Esophagus (tissue), 2 donors: Measurements from ENCODE around the gene FBN2. TPM values are rescaled to one million over a fixed set of nuclear protein-coding genes. Genes with fewer than 3 reads are reported as not detected.

Experiments
- H3K27ac ChIP-seq, 2 donors: one replicate each; pipeline ENCODE4 v1.5.1; 2013; ENCODE audit warnings: low read depth in 2 of 2, mild to moderate bottlenecking in 2 of 2, inconsistent platforms in 1 of 2, low read length in 1 of 2, moderate library complexity in 1 of 2
- H3K27me3 ChIP-seq, 2 donors: one replicate each; pipeline ENCODE4 v1.6.1; 2013; ENCODE audit warnings: low read length in 2 of 2, control low read depth in 1 of 2, mild to moderate bottlenecking in 1 of 2; ENCODE audit not compliant: insufficient read depth in 2 of 2, control insufficient read depth in 1 of 2
- H3K36me3 ChIP-seq, 2 donors: one replicate each; pipeline ENCODE4 v1.6.1; 2013; ENCODE audit warnings: low read length in 1 of 2; ENCODE audit not compliant: control insufficient read depth in 2 of 2, insufficient read depth in 2 of 2
- H3K4me1 ChIP-seq, 2 donors: one replicate each; pipeline ENCODE4 v1.6.1; 2013; ENCODE audit warnings: low read length in 1 of 2; ENCODE audit not compliant: control insufficient read depth in 2 of 2, insufficient read depth in 2 of 2
- H3K4me3 ChIP-seq, 2 donors: one replicate each; pipeline ENCODE4 v1.5.1; 2013; ENCODE audit warnings: low read length in 2 of 2, mild to moderate bottlenecking in 2 of 2, low read depth in 1 of 2, moderate library complexity in 1 of 2
- H3K9me3 ChIP-seq, 2 donors: one replicate each; pipeline ENCODE4 v1.6.1; 2013; ENCODE audit warnings: mild to moderate bottlenecking in 2 of 2, low read depth in 1 of 2, low read length in 1 of 2, moderate library complexity in 1 of 2; ENCODE audit not compliant: control insufficient read depth in 2 of 2, insufficient read depth in 1 of 2
- WGBS, 2 donors: extraction: QIAGEN DNeasy Blood & Tissue Kit; methylation state at CpG; one replicate each; pipeline ENCODE4 v1.1.7; 2013; 5-methylcytosine and 5-hydroxymethylcytosine counted together
- polyA plus RNA-seq, 2 donors: library from polyadenylated mRNA; stranded (reverse); fragments of 200-250 nt; gene quantifications; one replicate each; pipeline ENCODE4 v1.2.3, GENCODE V29; 2013
- donor health status: healthy with polysubstance abuse.
- donor health status: Bipolar disorder and iron deficiency.

The FBN2 gene
- polyA plus RNA-seq, 2 donors: 0.09 to 0.14 TPM

DNA sequence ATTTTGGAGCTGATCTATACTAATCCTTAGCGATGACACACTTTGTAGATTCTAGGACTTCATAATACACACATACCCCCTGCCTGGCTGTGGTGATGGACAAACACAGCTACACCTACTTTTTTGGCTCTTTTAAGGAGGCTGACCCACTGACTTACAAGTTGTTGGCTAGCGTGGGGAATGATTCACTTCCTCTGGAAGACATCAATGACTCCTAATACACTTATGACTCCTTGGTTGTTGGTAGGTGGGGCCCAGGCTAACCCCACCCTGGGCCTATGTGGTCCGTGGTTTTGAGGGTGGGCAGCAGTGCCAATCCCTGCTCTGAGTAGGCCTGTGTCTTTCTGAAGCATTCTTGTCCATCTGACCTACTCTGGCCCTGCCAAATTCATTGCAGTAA lies 310.0 kb downstream of the FBN2 start:
- Histone ChIP-seq H3K27me3 (no peaks in the 10 kb centered on the region), H3K27ac (no peak overlapping the region), H3K4me1 (peaks cover 0 to 2% of the 10 kb centered on the region in 2 donors), H3K9me3 (no peaks in the 10 kb centered on the region), H3K36me3 (no peaks in the 10 kb centered on the region), H3K4me3 (no peak overlapping the region)
- WGBS, 2 donors: 35 to 50% methylated on average over 3 of the region's 3 CpGs

DNA sequence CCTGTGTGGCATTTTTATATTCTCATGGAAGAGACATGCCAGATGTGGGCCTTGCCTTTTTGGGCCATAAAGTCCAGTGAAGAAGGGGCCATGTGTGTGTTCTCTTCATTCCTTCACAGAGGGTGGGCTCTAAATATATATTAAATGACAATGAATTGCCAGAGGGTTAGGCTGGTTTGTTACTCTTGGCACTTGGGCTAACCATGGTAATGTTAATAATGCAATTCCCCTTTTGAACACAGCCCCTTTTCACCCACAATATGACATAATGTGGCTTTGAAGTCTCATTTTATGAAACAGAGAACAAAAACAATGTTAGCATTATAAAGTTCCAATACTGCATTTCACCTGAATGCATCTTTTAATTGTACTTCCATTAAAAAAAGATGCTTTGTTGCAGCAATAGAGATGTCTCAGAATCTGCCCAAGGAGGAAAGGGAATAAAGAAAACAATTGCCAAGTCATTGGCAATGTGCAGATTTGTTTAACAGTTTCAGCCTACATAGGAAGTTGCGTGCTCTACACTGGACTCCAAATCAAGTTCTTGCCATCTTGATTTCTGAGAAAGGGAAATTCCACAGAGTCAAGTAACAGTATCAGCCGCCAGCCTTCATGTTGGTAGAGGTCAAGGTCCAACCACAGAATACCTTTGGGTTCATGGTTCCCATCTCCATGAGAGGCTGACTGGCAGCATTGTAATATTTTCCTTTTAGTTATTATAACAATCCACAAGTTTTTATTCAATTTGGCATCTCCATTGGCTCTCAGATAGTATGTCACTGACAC lies 312.6 kb downstream of the FBN2 start:
- Histone ChIP-seq H3K27ac (no peak overlapping the region), H3K27me3 (no peaks in the 10 kb centered on the region), H3K4me3 (no peak overlapping the region), H3K36me3 (no peaks in the 10 kb centered on the region), H3K4me1 (peaks cover 0 to 2% of the 10 kb centered on the region in 2 donors), H3K9me3 (no peaks in the 10 kb centered on the region)
- 94 to 96% methylated on average over 2 of the region's 2 CpGs for WGBS, 2 donors

DNA sequence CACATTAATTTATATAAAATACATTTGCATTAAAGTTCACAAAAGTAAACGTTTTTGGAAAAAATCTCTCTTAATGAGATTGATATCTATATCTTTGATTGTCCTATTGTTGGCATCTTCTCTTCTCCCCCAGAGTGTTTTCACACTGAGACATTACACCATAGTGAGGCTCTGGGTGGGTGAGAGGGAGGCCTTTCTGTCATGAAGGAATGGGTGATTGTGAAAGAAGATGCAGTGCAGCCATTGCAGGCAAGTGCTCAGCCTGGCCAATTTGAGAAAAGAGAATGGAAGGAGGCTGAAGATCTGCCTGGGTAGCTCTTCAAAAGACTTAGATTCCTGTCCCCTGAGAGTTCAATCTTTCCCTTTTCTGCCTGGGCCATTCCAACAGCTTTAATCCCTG lies 313.7 kb downstream of the FBN2 start:
- Histone ChIP-seq H3K4me1 (peaks cover 0 to 2% of the 10 kb centered on the region in 2 donors), H3K4me3 (no peak overlapping the region), H3K36me3 (no peaks in the 10 kb centered on the region), H3K27me3 (no peaks in the 10 kb centered on the region), H3K9me3 (no peaks in the 10 kb centered on the region), H3K27ac (no peak overlapping the region)
- WGBS, 2 donors: 71 to 73% methylated on average over 1 of the region's 1 CpG

DNA sequence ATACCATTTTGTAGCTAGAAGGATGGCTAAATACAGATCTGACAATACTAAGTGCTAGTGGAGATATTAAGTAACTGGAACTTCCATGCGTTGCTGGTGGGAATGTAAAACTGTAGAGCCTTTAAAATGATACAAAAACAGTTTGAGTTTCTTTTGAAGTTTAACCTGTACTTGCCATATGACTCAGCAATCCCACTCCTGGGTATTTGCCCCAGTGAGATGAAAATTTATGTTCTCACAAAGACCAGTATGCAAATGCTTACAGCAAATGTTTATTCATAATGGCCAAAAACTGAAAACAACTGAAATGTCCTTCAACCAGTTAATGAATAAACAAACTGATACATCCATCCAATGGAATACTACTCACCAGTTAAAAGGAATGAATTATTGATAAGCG lies 317.2 kb downstream of the FBN2 start:
- no peaks in the 10 kb centered on the region for H3K27me3 ChIP-seq
- H3K4me1 ChIP-seq: peaks cover 0 to 3% of the 10 kb centered on the region in 2 donors
- 89 to 92% methylated on average over 2 of the region's 2 CpGs for WGBS, 2 donors
- H3K36me3 ChIP-seq: no peaks in the 10 kb centered on the region
- no peak overlapping the region for H3K4me3 ChIP-seq
- no peak overlapping the region for H3K27ac ChIP-seq
- no peaks in the 10 kb centered on the region for H3K9me3 ChIP-seq

DNA sequence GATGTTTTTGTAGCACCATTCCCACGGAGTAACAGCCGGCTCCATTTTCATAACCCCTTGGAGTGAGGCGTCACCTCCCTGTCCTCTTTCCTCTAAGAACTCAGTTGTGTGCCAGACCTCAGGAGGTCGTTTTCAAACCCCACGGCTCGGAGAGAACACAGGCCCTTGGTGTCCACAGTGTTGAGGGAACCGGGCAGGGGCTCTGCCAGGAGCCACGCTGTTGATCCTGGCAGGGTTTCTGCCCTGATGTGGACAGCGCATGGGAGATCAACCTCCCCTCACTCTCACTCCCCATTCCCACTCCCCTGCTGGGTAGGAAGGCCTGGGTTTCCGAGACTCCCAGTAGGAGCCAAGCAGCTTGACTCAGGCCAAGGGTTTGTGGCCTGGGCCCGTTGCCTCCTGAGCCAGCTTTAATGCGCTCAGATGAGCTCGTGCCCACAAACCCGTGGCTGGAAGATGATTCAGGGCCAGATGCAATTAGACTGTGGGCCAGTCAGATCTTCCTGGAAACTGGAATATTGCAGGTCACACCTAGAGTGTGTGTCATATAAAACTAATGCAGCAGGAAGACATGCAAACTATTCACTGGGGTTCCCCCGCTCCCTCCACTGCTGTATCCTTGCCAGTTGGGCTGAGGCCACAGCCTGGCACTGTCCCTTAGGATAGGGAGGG lies 321.0 kb downstream of the FBN2 start:
- H3K4me1 ChIP-seq: peaks cover 0 to 3% of the 10 kb centered on the region in 2 donors
- no peak overlapping the region for H3K4me3 ChIP-seq
- H3K27me3 ChIP-seq: no peaks in the 10 kb centered on the region
- 58 to 67% methylated on average over 15 of the region's 15 CpGs for WGBS, 2 donors
- H3K9me3 ChIP-seq: no peaks in the 10 kb centered on the region
- no peak overlapping the region for H3K27ac ChIP-seq
- H3K36me3 ChIP-seq: no peaks in the 10 kb centered on the region

DNA sequence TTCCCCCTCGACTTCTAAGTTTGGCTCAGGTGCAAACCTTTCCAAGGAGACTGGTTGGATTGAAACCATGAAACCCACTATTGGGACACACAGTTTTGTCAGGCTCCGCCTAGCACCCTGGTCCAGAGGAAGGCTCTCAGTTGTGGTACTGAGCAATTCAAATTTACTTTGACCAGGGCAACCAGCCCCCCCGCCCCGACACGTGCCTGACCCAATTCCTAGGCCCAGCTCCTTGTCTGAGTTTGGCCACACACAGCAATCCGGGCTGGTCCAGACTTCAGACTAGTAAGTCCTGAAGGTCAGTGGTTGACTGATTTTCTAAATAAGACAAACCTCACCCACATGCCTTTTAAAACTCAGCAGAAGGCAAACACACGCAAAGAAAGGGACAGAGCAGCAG lies 321.8 kb downstream of the FBN2 start:
- H3K27me3 ChIP-seq: no peaks in the 10 kb centered on the region
- H3K4me1 ChIP-seq: peaks cover 0 to 3% of the 10 kb centered on the region in 2 donors
- no peak overlapping the region for H3K4me3 ChIP-seq
- H3K9me3 ChIP-seq: no peaks in the 10 kb centered on the region
- H3K27ac ChIP-seq: no peak overlapping the region
- WGBS, 2 donors: 92% methylated on average over 7 of the region's 7 CpGs
- H3K36me3 ChIP-seq: no peaks in the 10 kb centered on the region

DNA sequence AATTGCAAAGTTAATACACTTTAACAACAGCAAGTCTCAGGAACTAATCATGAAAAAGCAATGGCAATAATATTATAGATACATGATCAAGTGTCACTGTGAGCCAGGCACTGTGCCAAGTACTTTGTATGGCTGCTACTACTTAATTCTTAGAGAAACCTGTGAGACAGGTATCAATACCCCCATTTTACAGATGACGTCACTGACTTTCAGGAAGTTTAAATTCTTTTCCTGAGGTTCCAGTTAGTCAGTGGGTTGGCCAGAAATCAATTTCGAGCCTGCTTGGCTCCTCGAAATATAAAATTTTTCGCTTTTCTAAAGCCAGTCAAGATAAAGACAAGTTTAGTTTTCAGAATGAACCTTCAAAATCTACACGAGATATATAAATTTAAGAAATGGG lies 324.2 kb downstream of the FBN2 start:
- Histone ChIP-seq H3K4me1 (peaks cover 0 to 3% of the 10 kb centered on the region in 2 donors), H3K4me3 (no peak overlapping the region), H3K9me3 (no peaks in the 10 kb centered on the region), H3K36me3 (no peaks in the 10 kb centered on the region), H3K27ac (no peak overlapping the region), H3K27me3 (no peaks in the 10 kb centered on the region)
- 62 to 71% methylated on average over 5 of the region's 5 CpGs for WGBS, 2 donors

DNA sequence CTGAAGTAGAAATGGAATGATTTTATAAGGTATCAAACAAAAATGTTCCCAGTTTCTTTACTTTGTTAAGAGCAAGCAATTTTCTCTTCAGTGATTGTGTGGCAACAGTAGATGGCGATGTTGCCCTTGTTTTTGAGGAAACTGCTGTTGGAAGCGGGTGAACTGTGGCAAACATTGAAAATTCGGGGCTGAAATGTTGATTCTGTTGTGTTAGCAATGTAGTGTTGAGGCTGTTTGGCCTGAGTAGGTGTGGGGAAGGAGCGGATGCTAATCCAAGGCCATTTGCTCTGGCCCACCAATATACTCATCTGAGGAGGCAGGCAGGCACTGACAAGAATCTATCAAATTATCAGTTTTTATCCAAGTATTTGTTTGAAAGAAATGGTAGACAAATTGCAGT lies 324.7 kb downstream of the FBN2 start:
- H3K4me3 ChIP-seq: no peak overlapping the region
- 6 to 8% methylated on average over 4 of the region's 4 CpGs for WGBS, 2 donors

DNA sequence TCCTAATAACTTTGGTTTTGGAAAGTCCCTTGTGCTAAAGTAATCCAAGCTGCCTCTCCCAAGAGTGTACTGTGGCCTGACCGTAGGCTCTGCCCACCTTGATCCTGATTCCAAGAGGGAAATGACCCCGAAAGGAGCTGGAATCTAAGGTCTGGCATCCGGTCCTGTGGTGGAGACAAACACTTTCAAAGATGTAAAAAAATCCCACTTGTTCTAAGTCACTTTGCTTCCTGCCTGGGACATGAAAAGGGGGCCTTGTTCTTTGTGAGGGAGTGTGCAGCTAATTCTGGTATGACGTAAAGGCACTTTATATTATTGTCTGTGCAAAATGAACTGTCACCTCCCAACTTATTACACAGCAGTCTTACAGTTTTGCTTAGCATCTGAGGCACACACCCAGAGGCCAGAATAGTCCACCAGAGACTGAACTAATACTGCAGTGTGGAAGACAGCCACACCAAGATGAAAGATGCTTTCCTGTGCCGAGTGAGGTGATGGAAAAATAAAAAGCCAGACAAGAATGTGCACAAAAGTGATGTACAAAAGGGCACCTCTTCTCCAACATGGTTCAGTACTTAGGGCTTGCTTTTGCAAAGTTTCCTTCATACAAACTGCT lies 325.7 kb downstream of the FBN2 start:
- WGBS, 2 donors: 68 to 77% methylated on average over 5 of the region's 5 CpGs
- H3K9me3 ChIP-seq: no peaks in the 10 kb centered on the region
- peaks cover 0 to 3% of the 10 kb centered on the region in 2 donors for H3K4me1 ChIP-seq
- no peaks in the 10 kb centered on the region for H3K36me3 ChIP-seq
- no peaks in the 10 kb centered on the region for H3K27me3 ChIP-seq
- no peak overlapping the region for H3K27ac ChIP-seq
- no peak overlapping the region for H3K4me3 ChIP-seq

More for the DNA sequence above, 324.7 kb downstream of the FBN2 start:
- no peak overlapping the region for H3K27ac ChIP-seq
- no peaks in the 10 kb centered on the region for H3K9me3 ChIP-seq
- H3K4me1 ChIP-seq: peaks cover 0 to 3% of the 10 kb centered on the region in 2 donors
- no peaks in the 10 kb centered on the region for H3K27me3 ChIP-seq
- H3K36me3 ChIP-seq: no peaks in the 10 kb centered on the region
